ENCODE results near the gene S100A2.
"Not testable (repeated sequence)": the region's sequence is repeated elsewhere in the genome, so short reads cannot be mapped to it uniquely, and the experiment has no call there.

Gene S100A2

DNA sequence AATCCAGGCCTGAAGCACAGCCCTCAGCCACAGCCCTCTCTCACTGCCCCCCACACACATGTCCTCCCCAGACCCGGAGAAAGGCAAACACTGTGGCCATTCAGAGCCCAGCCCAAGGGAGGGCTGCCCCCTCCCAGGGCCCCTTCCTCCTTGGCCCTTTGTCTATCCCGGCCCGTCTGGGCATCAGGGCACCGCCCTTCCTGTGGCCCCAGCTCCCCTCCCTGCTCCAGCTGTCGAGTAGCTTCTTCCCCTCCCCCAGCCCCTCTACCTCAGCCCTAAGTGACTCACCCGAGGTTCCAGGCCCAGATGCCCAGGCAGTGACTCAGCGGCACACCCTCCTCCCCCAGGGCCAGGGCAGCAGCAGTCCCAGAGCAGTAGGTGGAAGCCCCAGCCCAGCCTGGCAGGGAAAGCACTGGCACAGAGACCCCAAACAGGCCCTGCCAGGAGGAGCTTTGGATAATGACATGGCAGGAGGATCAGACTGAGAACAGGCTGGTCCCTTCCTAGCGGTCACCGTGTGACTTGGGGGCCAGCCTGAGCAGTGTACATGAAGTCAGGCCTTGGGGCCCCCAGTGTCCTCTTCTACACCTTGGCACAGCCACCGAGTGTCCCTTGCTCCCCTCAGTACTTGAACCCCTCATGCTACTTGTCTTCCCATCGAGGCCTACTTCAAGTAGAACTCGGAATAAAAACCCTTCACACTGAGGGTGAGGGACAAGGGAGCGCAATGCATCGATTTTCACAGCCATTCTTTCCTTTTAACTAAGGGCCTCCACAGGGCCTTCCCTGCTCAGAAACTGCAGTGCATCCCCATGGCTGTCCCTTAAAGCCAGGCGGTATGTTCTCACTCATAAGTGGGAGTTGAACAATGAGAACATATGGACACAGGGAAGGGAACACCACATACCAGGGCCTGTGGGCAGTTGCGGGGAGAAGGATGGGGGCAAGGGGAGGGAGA, 1.0 kb upstream of the S100A2 start:
- Histone ChIP-seq H3K36me3 (no peaks in the 10 kb centered on the region), H3K4me2 (peak overlapping the region; percentile 76 to 99 (median 91)), H3K9me3 (replicated peaks in 1 of 11) (no peaks in the 10 kb centered on the region), H4K20me1 (no peaks in the 10 kb centered on the region), H3K4me1 (peaks cover 42 to 93% (median 66%) of the 10 kb centered on the region in 10 experiments), H3K4me3 (peak overlapping the region in 5 of 10 experiments; percentile 11 to 28 (median 20); a peak in 3 of 20 replicates), H3K27ac (peak overlapping the region; percentile 85 to 98 (median 94)), H3K27me3 (no peaks in the 10 kb centered on the region), H3K9ac (peak overlapping the region; percentile 75 to 88 (median 83))
- no peak for TF ChIP-seq Cebpa-rat (IDR thresholded peaks at IDR 0.05)

- Histone ChIP-seq H3K9ac (peak overlapping the region in 7 of 11 experiments; percentile 11 to 83 (median 32); a peak in 8 of 22 replicates), H3K9me3 (replicated peaks in 1 of 11) (no peaks in the 10 kb centered on the region), H3K4me2 (peak overlapping the region in 9 of 11 experiments; percentile 76 to 95 (median 89); a peak in 15 of 22 replicates), H3K4me1 (peaks cover 41 to 75% (median 62%) of the 10 kb centered on the region in 10 experiments), H4K20me1 (no peaks in the 10 kb centered on the region), H3K27me3 (no peaks in the 10 kb centered on the region), H3K36me3 (no peaks in the 10 kb centered on the region), H3K4me3 (no peak overlapping the region), H3K27ac (peak overlapping the region in 9 of 11 experiments; percentile 13 to 98 (median 95); a peak in 14 of 22 replicates)
- TF ChIP-seq Cebpa-rat (IDR thresholded peaks at IDR 0.05), result no peak
Measured at GRCh38 chr1:153563991-153564390, 1.7 kb downstream of the S100A2 start.

- Histone ChIP-seq H3K9me3 (replicated peaks in 1 of 11) (no peaks in the 10 kb centered on the region), H3K9ac (peak overlapping the region in 2 of 11 experiments; percentile 14 to 21; a peak in 1 of 22 replicates), H3K27me3 (no peaks in the 10 kb centered on the region), H3K36me3 (no peaks in the 10 kb centered on the region), H3K4me1 (peaks cover 36 to 70% (median 58%) of the 10 kb centered on the region in 10 experiments), H3K4me3 (no peak overlapping the region), H4K20me1 (no peaks in the 10 kb centered on the region), H3K4me2 (peak overlapping the region in 7 of 11 experiments; percentile 15 to 95 (median 83); a peak in 11 of 22 replicates), H3K27ac (peak overlapping the region in 6 of 11 experiments; percentile 33 to 98 (median 96); a peak in 9 of 22 replicates)
- no peak for TF ChIP-seq Cebpa-rat (IDR thresholded peaks at IDR 0.05)
Measured at GRCh38 chr1:153563483-153563901, 2.2 kb downstream of the S100A2 start.

- not testable (repeated sequence) for H3K9ac ChIP-seq; H3K9me3 ChIP-seq (replicated peaks in 1 of 11); H3K36me3 ChIP-seq; H3K27me3 ChIP-seq; H4K20me1 ChIP-seq; H3K4me3 ChIP-seq; H3K27ac ChIP-seq
- Histone ChIP-seq H3K4me2 (peak overlapping the region in 2 of 11 experiments; percentile 26 to 43; a peak in 2 of 22 replicates), H3K4me1 (peaks cover 21 to 56% (median 43%) of the 10 kb centered on the region in 10 experiments)
Measured at GRCh38 chr1:153562021-153562420, 3.6 kb downstream of the S100A2 start.

- Histone ChIP-seq H3K4me3 (no peak overlapping the region), H3K27me3 (no peaks in the 10 kb centered on the region), H3K4me1 (peaks cover 16 to 56% (median 38%) of the 10 kb centered on the region in 10 experiments), H3K36me3 (no peaks in the 10 kb centered on the region), H3K27ac (no peak overlapping the region; a peak in 1 of 22 replicates), H3K9me3 (replicated peaks in 1 of 11) (0 out of 22 replicates have a peak, but pooled peaks cover 0 to 4% (median 0%) of the 10 kb centered on the region in 11 experiments), H4K20me1 (no peaks in the 10 kb centered on the region), H3K9ac (no peak overlapping the region), H3K4me2 (peak overlapping the region in 4 of 11 experiments; percentile 26 to 43 (median 32); a peak in 5 of 22 replicates)
- no peak for TF ChIP-seq Cebpa-rat (IDR thresholded peaks at IDR 0.05)
Measured at GRCh38 chr1:153561466-153561985, 4.1 kb downstream of the S100A2 start.

DNA sequence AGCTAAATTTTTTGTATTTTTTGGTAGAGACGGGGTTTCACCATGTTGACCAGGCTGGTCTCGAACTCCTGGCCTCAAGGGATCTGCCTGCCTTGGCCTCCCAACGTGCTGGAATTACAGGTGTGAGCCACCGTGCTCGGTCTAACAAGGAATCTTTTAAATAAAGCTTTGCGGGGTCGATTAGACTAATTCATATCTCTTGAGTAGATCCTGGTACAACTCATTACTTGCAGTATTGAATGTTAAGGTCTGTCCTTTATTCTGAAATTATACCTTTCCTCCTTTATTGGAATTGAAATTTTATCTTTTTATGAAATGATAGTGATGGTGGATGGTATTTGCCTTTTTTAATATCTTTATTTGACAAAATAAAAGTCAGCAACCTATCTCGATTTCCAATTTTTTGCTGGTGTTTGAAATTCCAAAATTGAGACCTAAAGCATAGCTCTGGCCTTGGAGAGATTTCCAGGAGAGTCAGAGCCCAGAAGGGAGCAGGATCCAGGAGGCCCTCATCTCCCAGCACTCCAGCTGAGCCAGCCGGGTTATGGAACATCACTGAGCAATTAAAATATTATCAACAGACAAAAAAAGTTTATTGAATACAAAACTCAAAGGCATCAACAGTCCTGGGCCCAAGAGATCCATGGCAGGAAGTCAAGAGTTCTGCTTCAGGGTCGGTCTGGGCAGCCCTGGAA, 4.7 kb downstream of the S100A2 start:
- peaks cover 10 to 56% (median 34%) of the 10 kb centered on the region in 10 experiments for H3K4me1 ChIP-seq
- no peak for TF ChIP-seq Cebpa-rat (IDR thresholded peaks at IDR 0.05)

DNA sequence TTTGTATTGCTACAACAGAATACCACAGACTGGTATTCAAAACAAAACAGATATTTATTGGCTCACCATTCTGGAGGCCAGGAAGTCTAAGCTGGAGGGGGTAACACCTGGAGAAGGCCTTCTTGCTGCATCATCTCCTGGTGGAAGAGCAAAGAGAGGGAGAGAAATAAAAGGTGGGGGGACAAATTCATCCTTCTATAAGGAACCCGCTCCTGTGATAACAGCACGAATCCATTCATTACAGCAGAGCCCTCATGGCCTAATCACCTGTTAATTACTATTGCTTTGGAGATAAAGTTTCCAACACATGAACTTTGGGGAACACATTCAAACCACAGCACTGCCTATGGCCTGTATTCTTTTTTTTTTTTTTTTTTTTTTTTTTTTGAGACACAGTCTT, 5.4 kb downstream of the S100A2 start:
- H3K4me2 ChIP-seq, result no peak overlapping the region
- H3K4me1 ChIP-seq, result peaks cover 4 to 49% (median 27%) of the 10 kb centered on the region in 10 experiments
- 0 out of 22 replicates have a peak, but pooled peaks cover 0 to 4% (median 0%) of the 10 kb centered on the region in 11 experiments for H3K9me3 ChIP-seq (replicated peaks in 1 of 11)
- TF ChIP-seq Cebpa-rat (IDR thresholded peaks at IDR 0.05), result no peak
- H3K4me3 ChIP-seq, result no peak overlapping the region
- no peak overlapping the region for H3K9ac ChIP-seq
- H4K20me1 ChIP-seq, result no peaks in the 10 kb centered on the region
- H3K36me3 ChIP-seq, result no peaks in the 10 kb centered on the region
- no peak overlapping the region for H3K27ac ChIP-seq
- H3K27me3 ChIP-seq, result no peaks in the 10 kb centered on the region

More for the DNA sequence above, 4.7 kb downstream of the S100A2 start:
- no peak overlapping the region for H3K4me3 ChIP-seq
- no peaks in the 10 kb centered on the region for H4K20me1 ChIP-seq
- no peaks in the 10 kb centered on the region for H3K36me3 ChIP-seq
- 0 out of 22 replicates have a peak, but pooled peaks cover 0 to 4% (median 0%) of the 10 kb centered on the region in 11 experiments for H3K9me3 ChIP-seq (replicated peaks in 1 of 11)
- H3K4me2 ChIP-seq, result peak overlapping the region in 3 of 11 experiments; percentile 26 to 43 (median 30); a peak in 4 of 22 replicates
- no peak overlapping the region for H3K9ac ChIP-seq
- no peaks in the 10 kb centered on the region for H3K27me3 ChIP-seq
- H3K27ac ChIP-seq, result no peak overlapping the region; a peak in 1 of 22 replicates

GRCh38 chr1:153557877-153558276, 7.8 kb downstream of the S100A2 start:
- no peaks in the 10 kb centered on the region for H4K20me1 ChIP-seq
- no peak overlapping the region for H3K9ac ChIP-seq
- no peak overlapping the region for H3K4me2 ChIP-seq
- H3K36me3 ChIP-seq, result no peaks in the 10 kb centered on the region
- 0 out of 22 replicates have a peak, but pooled peaks cover 0 to 4% (median 0%) of the 10 kb centered on the region in 11 experiments for H3K9me3 ChIP-seq (replicated peaks in 1 of 11)
- H3K27me3 ChIP-seq, result no peaks in the 10 kb centered on the region
- no peak overlapping the region for H3K4me3 ChIP-seq
- no peak overlapping the region for H3K27ac ChIP-seq
- peaks cover 17 to 48% (median 29%) of the 10 kb centered on the region in 10 experiments for H3K4me1 ChIP-seq
- no peak for TF ChIP-seq Cebpa-rat (IDR thresholded peaks at IDR 0.05)
